Fibroblast of skin of left biceps (primary cell): ENCODE measurements around the gene TGFA.
"Not testable (repeated sequence)": the region's sequence is repeated elsewhere in the genome, so short reads cannot be mapped to it uniquely, and the experiment has no call there.

ENCODE experiments used
- DNase-seq, 2 experiments: peaks; one replicate each; pipeline ENCODE4 v3.0.0-alpha.2; 2013; ENCODE audit warnings: low read depth in 2 of 2

The TGFA gene

GRCh38 chr2:70498054-70498453 lies 55.6 kb downstream of the TGFA start:
- no peak for DNase-seq

GRCh38 chr2:70496819-70497218 lies 56.8 kb downstream of the TGFA start:
- DNase-seq, result no peak

- DNase-seq, result no peak
Measured at GRCh38 chr2:70494293-70494886, 59.2 kb downstream of the TGFA start.

- DNase-seq, result no peak
Measured at GRCh38 chr2:70490381-70490780, 63.2 kb downstream of the TGFA start.

- DNase-seq, result no peak
Measured at GRCh38 chr2:70489165-70489564, 64.5 kb downstream of the TGFA start.

GRCh38 chr2:70484086-70484485 lies 69.5 kb downstream of the TGFA start:
- no peak for DNase-seq

- DNase-seq, result no peak
Measured at GRCh38 chr2:70482401-70482800, 71.2 kb downstream of the TGFA start.

- DNase-seq, result no peak
Measured at GRCh38 chr2:70480468-70480867, 73.2 kb downstream of the TGFA start.

GRCh38 chr2:70479816-70480215 lies 73.8 kb downstream of the TGFA start:
- DNase-seq, result no peak

- no peak for DNase-seq
Measured at GRCh38 chr2:70477441-70477844, 76.2 kb downstream of the TGFA start.

- no peak for DNase-seq
Measured at GRCh38 chr2:70475266-70475665, 78.4 kb downstream of the TGFA start.

GRCh38 chr2:70474256-70474848 lies 79.3 kb downstream of the TGFA start:
- no peak for DNase-seq

- no peak for DNase-seq
Measured at GRCh38 chr2:70473101-70473722, 80.4 kb downstream of the TGFA start.

- DNase-seq, result no peak
Measured at GRCh38 chr2:70472221-70472890, 81.3 kb downstream of the TGFA start.

- no peak for DNase-seq
Measured at GRCh38 chr2:70471129-70471528, 82.5 kb downstream of the TGFA start.

- no peak for DNase-seq
Measured at GRCh38 chr2:70469961-70470360, 83.7 kb downstream of the TGFA start.

- no peak for DNase-seq
Measured at GRCh38 chr2:70469435-70469834, 84.2 kb downstream of the TGFA start.

- DNase-seq, result no peak
Measured at GRCh38 chr2:70468878-70469277, 84.7 kb downstream of the TGFA start.

GRCh38 chr2:70467831-70468779 lies 85.5 kb downstream of the TGFA start:
- DNase-seq, result no peak

- DNase-seq, result no peak
Measured at GRCh38 chr2:70467237-70467636, 86.4 kb downstream of the TGFA start.

GRCh38 chr2:70466647-70467046 lies 87.0 kb downstream of the TGFA start:
- DNase-seq, result not testable (repeated sequence)

GRCh38 chr2:70463997-70464396 lies 89.6 kb downstream of the TGFA start:
- no peak for DNase-seq
